Retinal pigment epithelial cell (primary cell): Measurements from ENCODE around the gene PRND.

Experiments
- DNase-seq: peaks from one replicate; pipeline ENCODE4 v3.0.0-alpha.2; 2010; ENCODE audit warnings: low read depth
- H3K4me3 ChIP-seq: 2 replicates; pipeline ENCODE4 v1.5.1; 2011; ENCODE audit warnings: mild to moderate bottlenecking, low read length, control low read depth, moderate library complexity
- TF ChIP-seq, protein P1 (sequence below): conservative IDR thresholded peaks from 2 replicates; pipeline ENCODE4 v1.5.1; 2011; ENCODE audit warnings: low read depth, low read length, control low read depth, inconsistent platforms

The PRND gene, protein sequence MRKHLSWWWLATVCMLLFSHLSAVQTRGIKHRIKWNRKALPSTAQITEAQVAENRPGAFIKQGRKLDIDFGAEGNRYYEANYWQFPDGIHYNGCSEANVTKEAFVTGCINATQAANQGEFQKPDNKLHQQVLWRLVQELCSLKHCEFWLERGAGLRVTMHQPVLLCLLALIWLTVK

GRCh38 chr20:4721719-4722118, at the start of gene PRND:
PRND (plus strand) TSS chr20:4721909; CDS start chr20:4724552, 2,643 bp downstream.
- DNase-seq, result no peak
- TF ChIP-seq, protein P1, sequence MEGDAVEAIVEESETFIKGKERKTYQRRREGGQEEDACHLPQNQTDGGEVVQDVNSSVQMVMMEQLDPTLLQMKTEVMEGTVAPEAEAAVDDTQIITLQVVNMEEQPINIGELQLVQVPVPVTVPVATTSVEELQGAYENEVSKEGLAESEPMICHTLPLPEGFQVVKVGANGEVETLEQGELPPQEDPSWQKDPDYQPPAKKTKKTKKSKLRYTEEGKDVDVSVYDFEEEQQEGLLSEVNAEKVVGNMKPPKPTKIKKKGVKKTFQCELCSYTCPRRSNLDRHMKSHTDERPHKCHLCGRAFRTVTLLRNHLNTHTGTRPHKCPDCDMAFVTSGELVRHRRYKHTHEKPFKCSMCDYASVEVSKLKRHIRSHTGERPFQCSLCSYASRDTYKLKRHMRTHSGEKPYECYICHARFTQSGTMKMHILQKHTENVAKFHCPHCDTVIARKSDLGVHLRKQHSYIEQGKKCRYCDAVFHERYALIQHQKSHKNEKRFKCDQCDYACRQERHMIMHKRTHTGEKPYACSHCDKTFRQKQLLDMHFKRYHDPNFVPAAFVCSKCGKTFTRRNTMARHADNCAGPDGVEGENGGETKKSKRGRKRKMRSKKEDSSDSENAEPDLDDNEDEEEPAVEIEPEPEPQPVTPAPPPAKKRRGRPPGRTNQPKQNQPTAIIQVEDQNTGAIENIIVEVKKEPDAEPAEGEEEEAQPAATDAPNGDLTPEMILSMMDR, result no peak
- H3K4me3 ChIP-seq, result no peak within 1 kb of the TSS

GRCh38 chr20:4672948-4673347, 48.8 kb upstream of the PRND start:
- H3K4me3 ChIP-seq, result no peak overlapping the region
- TF ChIP-seq, protein P1, result no peak
- DNase-seq, result no peak

DNA sequence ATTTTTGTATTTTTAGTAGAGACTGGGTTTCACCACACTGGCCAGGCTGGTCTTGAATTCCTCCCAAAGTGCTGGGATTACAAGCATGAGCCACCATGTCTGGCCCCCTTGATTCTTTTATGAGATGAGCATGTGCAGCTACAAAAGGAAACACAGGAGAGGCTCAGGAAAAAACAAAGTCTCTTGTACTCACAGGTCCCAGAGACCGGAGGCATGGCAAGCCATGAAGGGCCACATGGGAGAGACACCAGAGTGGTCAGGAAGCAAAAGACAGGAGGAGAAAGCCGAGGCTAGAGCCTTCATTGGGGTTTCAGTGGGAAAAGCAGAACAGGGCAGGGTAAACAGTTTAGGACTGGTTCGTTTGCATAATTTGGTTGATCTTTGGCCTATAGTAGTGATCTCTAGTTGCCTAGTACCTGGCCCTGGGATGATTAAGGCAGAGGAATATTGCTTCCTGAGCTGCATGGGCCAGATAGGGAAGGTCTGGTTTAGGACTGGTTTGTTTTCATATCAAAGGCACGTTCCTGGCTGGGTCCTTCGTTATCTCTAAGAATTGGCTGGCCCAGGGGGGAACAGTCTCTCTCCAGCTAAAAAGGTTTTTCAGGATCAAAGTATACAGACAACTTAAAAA, 48.2 kb upstream of the PRND start:
- TF ChIP-seq, protein P1, result no peak
- no peak overlapping the region for H3K4me3 ChIP-seq
- no peak for DNase-seq

GRCh38 chr20:4674672-4675071, 47.0 kb upstream of the PRND start:
- TF ChIP-seq, protein P1, result no peak
- DNase-seq, result no peak
- H3K4me3 ChIP-seq, result no peak overlapping the region

GRCh38 chr20:4677846-4678245, 43.9 kb upstream of the PRND start:
- H3K4me3 ChIP-seq, result no peak overlapping the region
- no peak for DNase-seq
- TF ChIP-seq, protein P1, result no peak

GRCh38 chr20:4681401-4681800, 40.3 kb upstream of the PRND start:
- no peak for DNase-seq
- TF ChIP-seq, protein P1, result no peak
- no peak overlapping the region for H3K4me3 ChIP-seq

- DNase-seq, result no peak
- H3K4me3 ChIP-seq, result no peak overlapping the region
- TF ChIP-seq, protein P1, result no peak
Measured at GRCh38 chr20:4681991-4682401, 39.7 kb upstream of the PRND start.
